ENCODE results near the gene A3GALT2.
"Not testable (repeated sequence)": the region's sequence is repeated elsewhere in the genome, so short reads cannot be mapped to it uniquely, and the experiment has no call there.

The A3GALT2 gene

DNA sequence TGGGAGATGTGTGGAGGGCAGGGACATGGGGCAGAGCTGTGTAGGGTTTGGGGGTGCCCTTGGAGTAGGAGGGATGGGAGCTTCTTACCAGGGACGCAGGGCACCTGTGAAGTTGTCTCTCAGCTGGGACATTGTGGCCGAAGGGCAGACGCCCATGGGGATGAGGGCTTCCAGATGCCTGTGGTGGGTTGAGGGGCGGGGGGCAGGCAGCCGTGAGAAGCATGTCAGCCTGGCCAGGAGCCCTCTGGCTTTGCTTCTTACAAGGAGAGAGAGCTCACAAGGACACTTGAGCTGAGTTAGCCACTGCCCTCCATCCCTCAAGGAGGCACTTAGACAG, 8.5 kb downstream of the A3GALT2 start:
- DNase-seq (ENCODE audit: low spot score) = no peak

DNA sequence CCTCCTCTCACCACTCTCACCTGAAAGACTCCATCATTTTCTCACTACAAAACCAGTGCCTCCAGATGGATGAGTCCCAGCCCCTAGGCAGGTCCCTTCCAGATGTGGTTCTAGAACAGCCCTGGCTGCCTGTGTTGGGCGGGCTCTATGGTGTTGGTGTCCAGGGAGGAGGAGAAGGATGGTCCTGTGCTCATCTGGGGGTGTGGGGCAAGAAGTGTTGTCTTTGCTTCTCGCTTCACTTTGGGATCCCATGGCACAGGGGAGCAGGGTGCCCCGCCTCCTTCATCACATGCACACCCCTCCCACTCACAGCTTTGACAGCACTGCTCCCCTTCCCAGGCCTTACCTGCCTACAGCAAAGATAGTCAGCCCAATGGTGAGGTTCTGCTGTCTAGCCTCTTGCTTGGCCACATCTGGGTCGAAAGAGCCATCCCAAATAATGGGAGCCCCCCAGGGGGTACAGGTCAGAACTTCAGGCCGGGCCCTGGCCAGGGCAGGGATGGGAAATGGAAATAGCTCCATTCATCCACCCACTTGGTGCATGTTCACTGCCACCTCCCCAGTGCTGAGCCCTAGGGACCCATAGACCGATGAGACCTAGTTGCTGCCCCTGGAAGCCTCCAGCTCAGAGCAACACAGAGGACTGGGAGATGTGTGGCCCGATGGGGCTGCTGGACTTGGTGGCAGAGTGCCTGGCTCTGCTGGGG, 9.0 kb downstream of the A3GALT2 start:
- no peak for DNase-seq (ENCODE audit: low spot score)

- no peak for DNase-seq (ENCODE audit: low spot score)
Observed at GRCh38 chr1:33310702-33311101, 10.2 kb downstream of the A3GALT2 start.

GRCh38 chr1:33309351-33309750, 11.5 kb downstream of the A3GALT2 start:
- not testable (repeated sequence) for DNase-seq (ENCODE audit: low spot score)

- DNase-seq (ENCODE audit: low spot score) = no peak
Observed at GRCh38 chr1:33307494-33307864, 13.4 kb downstream of the A3GALT2 start.

DNA sequence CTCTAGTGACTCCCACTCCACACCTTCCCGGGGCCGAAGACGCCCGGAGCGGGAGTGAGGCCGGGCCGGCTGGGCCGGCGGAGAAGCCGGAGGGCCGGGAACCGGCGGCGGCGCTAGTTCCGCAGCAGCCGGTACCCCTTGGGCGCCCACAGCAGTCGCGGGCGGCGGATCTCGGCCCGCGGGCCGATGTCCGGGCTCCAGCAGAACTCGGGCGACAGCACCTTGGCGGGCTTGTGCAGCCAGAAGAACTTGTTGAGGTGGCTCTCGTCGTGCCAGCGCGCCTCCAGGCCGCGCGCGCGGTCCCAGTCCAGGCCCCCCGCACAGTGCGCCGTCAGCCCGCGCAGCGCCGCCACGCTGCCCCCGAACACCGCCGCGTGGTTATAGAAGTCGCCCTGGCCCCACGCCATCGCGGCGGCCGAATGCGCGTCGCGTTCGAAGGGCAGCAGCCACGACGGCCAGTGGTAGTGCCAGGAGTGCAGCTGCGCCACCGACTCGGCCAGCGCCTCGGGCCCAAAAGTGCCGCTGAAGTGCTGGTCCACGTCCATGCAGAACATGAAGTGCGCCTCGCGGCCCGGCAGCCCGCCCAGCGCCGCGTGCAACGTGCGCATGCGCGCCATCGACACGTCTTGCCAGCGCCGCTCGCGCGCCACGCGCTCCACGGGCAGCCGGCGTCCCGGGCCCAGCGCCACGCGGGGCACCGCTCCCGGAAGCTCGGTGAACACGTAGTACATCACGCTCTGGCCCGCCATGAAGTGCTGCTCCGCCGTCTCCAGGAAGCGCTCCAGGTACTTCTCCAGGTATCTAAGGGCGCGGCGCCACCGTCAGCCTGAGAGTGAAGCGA, 14.0 kb downstream of the A3GALT2 start:
- no peak for DNase-seq (ENCODE audit: low spot score)

DNA sequence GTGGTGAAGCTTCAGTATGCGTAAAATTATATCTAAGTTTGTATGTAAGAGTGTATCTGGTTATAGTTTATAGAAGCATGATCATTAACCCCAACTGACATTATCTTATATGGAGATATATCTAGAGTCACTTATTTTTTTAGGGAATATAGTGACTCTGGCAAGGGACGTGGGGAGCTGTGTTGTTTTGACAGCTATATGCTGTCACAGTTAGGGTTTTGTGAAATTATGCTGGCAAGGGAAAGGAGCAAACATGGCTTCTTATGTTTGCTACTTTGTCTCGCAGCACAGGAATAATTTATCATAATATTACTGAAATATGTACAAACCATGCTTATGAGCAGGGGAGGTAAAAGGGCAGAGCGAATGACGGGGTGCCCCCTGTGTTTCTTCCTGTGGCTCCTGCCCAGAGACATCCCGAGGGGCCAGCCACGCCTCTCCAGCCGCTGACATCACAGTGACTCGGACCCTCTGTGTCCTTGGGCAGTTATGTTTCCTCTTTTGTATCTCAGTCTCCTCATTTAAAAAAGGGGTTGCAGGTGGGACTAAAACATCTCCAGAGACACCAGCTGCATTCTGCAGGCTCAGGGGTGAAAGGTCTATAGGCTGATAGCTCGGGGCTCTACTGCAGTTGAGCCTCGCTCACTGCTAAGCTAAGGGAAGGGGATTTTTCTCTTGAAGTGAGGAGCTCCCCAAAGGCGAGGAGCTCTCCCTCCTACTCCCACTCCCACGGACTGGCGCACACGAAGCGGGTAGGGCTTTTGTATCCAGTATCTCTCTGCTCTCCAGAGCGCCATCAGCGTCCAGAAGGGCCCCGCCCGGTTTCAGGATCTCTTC, 14.9 kb downstream of the A3GALT2 start:
- DNase-seq (ENCODE audit: low spot score) = no peak

DNA sequence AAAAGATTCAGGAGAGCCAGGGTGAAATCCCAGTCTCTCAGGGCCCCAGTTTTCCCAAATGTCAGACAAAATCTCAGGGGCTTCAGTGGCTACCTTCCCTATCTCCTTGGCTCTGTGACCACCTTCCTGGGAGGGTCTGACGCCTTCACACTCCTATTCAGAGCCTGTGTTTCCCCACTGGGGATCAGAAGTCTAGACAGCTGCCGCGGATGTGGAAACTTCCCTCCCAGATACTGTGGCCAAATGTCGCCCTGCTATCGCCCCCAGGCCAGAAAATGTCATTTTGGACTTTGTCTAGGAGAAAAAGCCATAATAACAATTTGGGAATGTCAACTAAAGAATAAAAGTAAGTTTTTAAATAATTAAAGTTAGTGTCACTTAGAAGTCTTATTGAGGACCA, 15.9 kb downstream of the A3GALT2 start:
- DNase-seq (ENCODE audit: low spot score) = no peak

- DNase-seq (ENCODE audit: low spot score) = no peak
Observed at GRCh38 chr1:33302325-33302724, 18.6 kb downstream of the A3GALT2 start.

DNA sequence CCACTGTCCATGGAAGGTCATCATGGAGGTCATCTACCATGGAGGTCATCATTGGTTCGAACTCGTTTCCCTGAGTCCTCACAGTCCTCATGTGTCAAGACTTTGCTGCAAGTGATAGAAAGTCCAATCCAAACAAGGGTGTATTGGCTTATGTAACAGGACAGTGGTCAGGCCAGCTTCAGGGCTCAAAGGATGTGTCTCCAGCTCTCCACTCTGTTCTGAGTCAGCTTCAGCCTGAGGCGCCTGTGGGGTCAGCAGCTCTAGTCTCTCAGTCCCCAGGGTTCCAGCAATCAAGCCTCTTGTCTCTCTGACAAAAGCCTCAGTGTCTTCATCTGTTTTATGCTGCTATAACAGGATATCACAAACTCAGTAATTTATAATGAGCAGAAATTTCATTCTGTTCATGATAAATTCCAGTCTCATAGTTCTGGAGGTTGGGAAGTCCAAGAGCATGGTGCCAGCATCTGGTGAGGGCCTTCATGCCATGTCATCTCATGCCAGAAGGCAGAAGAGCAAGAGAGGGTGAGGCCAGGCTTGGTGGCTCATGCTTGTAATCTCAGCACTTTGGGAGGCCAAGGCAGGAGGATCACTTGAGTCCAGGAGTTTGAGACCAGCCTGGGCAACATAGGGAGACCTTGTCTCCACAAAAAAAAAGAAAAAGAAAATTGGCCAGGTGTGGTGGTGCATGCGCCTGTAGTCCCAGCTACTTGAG, 19.5 kb downstream of the A3GALT2 start:
- peak; percentile 94 for DNase-seq (ENCODE audit: low spot score)

DNA sequence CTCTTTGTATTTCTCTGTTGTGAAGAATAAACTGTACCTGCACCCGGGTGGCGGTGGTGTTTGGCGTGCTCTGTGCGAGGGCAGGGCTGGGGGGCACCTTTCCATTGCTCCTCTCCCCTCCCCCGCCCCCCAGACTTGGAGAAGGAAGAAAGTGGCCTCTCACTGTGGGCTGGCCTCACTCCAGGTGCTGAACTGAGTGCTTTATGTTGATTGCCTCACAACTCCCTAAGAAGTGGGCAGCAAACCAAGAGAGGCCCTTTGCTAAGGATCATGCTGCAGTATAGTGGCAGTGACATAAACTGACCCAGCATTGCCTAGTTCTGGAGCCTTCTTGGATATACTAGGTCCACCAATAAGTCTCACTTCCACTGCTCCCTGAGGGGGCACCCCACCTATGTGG, 20.2 kb downstream of the A3GALT2 start:
- DNase-seq (ENCODE audit: low spot score) = peak; percentile 16

DNA sequence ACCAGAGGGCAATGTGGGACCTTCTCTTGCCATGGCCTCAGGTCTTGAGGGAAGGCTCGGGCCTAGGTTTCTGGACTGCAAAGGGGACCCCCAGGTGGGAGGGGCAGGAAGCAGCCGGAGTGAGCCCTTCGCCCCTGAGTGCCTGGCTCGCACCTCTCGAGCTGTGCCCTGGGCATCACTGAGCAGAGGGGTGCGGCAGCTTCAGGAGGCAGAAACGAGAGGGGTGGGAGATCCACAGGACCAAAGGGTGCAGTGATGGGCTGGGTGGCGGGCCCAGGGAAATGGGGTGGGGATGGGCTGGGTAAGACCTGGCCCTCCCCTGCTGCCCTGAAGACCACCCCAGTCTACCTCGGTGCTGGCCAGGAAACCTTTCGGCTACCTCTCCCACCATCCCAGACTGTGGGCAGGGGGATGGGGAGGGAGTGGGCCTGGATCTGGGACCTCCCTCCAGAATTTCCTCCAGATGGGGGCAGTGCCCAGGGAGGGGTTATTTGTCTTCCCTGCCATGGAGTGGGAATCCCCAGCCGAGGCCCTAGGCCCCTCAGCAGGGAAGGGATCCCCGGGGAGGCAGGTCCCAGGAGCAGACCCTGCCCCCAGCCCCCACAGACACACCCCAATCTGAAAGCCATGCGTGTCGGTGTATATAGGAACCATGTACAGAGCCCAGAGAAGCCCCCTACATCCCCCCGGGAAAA, 21.3 kb downstream of the A3GALT2 start:
- no peak for DNase-seq (ENCODE audit: low spot score)

GRCh38 chr1:33298623-33299277, 22.1 kb downstream of the A3GALT2 start:
- DNase-seq (ENCODE audit: low spot score) = peak; percentile 43

- DNase-seq (ENCODE audit: low spot score) = no peak
Observed at GRCh38 chr1:33297911-33298622, 22.8 kb downstream of the A3GALT2 start.

DNA sequence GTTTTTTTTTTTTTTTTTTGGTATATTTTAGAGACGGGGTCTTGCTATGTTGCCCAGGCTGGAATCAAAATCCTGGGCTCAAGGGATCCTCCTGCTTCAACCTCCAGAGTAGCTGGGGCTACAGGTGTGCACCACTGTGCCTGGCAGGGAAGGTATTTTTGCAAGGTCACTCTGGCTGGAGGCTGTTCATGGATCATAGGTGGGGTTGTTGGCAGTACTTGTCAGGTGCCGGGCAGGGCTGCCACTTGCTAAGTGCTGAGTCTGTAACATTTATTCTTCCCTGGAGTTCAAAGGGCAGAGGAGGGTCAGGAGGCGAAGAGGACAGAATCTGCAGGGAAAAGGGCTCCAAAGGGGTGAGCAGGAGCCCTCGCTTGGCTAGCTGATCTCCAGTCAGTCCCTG, 24.1 kb downstream of the A3GALT2 start:
- no peak for DNase-seq (ENCODE audit: low spot score)

DNA sequence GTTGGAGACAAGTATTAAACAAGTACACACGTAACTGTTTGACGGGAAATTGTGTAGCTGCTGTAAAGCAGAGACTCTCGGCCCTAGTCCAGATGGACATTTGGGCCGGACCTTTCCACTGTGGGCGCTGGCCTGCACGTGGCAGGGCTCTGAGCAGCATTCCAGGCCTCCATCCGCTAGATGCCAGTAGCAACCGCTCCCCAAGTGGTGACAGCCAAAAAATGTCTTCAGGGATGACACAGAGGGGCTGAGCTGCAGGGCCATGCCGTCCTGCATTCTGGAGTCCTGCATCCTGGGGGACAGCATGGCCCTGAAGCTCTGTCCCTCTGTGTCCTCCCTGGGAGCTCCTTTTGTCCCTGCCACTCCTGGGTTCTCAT, 24.8 kb downstream of the A3GALT2 start:
- DNase-seq (ENCODE audit: low spot score) = no peak

DNA sequence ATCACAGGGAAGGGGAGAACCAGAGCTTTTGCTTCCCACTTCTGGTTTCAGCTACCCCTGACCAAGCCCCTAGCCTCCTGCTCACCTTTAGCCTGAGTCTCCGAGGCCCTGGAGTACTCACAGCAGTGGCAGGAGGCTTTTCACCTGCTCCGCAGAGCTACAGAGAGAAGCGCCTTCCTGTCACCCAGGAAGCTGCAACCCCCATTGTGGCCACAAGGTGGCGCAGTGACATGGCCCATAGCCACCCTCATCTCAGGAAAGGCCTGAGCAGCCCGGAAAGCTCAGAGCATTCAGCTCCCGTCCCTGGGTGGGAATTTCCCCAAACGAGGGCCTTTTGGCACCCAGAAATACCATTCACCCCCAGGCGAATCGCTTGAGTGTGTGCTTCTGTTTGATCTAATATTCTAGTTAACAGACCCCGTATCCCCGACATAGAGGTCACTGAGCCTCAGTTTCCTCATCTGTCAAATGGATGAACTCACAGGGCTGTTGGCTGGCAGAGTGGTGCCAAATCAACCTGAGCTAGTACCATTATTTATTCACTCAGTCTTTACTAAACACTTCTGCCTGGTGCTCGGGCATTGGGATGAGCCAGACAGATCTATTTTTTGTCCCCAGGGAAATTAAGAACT, 25.3 kb downstream of the A3GALT2 start:
- peak; percentile 85 for DNase-seq (ENCODE audit: low spot score)

DNA sequence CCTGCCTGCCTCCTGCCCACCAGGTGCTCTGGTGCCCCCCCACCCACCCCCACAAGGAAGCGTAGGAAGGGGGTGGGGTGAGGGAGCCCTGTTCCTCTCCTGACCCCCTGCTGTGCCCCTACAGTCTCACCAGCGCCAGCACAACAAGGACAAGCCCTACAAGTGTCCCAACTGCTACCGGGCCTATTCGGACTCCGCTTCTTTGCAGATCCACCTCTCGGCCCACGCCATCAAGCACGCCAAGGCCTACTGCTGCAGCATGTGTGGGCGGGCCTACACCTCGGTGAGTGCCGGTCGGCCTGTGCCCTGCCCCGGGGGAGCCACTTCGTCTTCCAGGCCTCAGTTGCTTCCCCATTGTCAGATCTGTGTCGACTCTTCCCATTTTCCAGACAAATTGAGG, 25.9 kb downstream of the A3GALT2 start:
- DNase-seq (ENCODE audit: low spot score) = no peak

DNA sequence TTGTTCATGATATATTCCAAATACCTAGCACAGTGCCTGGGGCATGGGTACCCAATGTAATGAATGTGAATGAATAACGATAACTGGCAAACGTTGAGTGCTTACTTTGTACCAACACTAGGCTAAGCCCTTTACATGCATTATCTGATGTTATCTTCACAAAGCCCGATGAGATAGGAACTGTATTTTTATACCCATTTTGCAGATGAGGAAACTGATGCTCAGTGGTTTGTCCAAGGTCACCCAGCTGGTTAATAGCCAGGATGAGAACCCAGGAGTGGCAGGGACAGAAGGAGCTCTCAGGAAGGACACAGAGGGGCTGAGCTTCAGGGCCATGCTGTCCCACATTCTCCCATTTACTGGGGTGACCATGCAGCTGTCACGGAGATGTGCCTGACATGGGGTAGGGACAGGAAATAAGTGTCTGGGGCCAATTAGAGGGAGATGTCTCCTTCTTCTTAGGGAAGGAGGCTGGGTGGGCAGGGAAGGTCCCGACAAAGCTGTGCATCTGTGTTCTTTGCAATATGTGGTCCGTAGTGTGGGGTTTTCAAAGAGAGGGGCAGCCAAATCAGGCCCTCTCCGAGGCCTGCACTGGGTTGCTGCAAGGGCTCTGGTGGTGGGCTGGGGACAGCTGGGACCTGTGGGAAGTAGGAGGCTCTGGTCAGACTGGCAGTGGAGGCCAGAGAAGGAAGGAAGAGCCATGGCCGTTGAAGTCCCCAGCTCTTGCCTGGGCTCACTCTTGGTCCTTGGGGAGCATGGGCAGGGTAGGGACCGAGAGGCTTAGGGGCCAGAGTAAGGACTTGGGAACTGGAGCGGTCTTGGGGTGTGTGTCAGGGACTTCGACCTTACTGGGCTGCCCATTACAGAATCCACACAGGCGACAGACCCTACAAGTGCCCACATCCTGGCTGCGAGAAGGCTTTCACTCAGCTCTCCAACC, 26.6 kb downstream of the A3GALT2 start:
- no peak for DNase-seq (ENCODE audit: low spot score)

All from COLO829 (cell line).